IPS DF 4.7 (cell line): ENCODE data around the gene CDC14A.

ENCODE experiments used
- DNase-seq: peaks from one replicate; pipeline ENCODE4 v3.0.0-alpha.2; 2013; ENCODE audit warnings: low spot score; ENCODE audit errors: extremely low read depth

The CDC14A gene

DNA sequence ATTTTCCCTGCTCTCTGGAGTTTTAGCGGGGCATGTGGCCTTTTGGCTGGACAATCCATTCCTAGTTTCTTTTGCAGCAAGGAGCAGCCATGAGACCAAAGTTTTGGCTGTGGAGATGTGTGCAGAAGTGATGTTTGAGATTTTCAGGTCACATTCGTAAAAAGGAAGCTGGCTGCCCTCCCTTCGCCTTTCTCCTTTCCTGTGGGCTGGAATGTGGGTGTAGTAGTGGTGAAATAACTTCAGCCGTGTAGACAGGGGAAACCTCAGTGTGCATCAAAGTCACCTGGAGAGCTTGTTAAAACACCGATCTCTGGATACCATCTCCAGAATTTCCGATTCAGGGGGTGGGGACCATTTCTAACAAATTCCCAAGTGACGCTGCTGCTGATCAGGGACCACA is 180.3 kb downstream of the CDC14A start:
- no peak for DNase-seq

DNA sequence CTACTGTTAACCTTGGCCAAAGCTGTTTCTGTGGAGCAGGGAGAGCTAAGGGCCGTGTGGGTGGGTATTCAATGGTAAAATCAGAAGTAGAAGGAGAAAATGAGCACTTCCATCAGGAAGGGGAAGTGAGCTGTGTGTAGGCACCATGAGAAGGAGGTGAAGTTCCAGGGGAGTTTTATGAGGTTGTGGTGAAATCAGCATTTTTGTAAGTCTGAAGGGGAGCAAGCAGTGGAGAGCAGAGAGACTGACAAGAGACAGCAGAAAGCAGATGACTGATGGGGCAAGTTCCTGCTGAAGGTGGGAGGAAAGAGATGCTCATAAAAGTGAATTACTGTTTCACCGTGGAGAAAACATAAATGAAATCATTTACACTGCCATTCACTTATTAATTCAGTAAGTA is 183.0 kb downstream of the CDC14A start:
- no peak for DNase-seq

DNA sequence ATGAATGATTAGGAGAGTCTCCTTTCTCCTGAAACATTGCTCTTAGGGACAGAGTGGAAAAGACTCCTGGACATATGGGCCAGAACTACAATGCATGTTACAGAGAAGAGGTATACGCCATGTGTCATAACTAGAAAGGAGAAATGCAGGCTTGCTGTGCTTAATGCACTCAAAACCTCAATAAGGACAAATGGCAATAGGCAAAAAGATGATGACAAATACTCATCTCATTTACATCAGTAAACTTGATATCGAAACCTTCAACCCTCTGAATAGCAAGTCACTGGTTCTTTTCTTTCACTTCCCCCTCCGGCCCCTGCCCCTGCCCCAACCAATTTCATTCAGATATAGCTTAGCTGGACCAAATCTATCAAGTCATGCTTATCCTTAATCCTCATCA is 183.7 kb downstream of the CDC14A start:
- no peak for DNase-seq

DNA sequence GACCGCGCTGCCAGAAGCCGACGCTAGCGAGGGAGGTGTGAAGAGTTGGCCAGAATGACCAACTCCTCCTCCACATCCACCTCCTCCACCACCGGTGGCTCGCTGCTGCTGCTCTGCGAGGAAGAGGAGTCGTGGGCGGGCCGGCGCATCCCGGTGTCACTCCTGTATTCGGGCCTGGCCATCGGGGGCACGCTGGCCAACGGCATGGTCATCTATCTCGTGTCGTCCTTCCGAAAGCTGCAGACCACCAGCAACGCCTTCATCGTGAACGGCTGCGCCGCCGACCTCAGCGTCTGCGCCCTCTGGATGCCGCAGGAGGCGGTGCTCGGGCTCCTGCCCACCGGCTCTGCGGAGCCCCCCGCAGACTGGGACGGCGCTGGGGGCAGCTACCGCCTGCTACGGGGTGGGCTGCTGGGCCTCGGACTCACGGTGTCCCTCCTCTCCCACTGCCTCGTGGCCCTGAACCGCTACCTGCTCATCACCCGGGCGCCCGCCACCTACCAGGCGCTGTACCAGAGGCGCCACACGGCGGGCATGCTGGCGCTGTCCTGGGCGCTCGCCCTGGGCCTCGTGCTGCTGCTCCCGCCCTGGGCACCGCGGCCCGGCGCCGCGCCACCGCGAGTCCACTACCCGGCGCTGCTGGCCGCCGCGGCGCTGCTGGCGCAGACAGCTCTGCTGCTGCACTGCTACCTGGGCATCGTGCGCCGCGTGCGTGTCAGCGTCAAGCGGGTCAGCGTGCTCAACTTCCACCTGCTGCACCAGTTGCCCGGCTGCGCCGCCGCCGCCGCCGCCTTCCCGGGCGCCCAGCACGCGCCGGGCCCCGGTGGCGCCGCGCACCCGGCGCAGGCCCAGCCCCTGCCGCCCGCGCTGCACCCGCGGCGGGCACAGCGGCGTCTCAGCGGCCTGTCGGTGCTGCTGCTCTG is 186.9 kb downstream of the CDC14A start:
- no peak for DNase-seq

DNA sequence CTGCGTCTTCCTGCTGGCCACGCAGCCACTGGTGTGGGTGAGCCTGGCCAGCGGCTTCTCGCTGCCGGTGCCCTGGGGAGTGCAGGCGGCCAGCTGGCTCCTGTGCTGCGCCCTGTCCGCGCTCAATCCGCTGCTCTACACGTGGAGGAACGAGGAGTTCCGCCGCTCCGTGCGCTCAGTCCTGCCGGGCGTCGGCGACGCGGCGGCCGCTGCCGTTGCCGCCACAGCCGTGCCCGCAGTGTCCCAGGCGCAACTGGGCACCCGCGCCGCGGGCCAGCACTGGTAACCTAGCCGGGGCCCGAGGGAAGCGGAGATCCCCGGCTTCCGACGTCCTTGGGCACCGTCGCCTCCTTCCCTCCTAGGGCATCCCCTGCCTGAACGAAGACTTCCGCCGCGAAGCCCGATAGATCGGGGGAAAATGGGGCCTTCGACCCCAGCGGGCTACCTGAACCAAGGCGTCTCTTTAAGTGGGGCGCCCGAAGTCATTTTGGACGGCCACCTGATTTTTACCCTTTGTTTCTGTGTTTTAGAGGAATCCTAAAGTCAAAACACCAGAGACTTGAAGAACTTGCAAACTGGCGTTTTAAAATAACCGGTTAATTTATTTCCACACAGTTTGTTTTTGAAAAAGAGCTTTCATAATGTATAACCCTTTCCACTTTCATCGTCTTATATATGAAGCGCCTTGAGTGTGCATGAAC is 187.7 kb downstream of the CDC14A start:
- DNase-seq: no peak

DNA sequence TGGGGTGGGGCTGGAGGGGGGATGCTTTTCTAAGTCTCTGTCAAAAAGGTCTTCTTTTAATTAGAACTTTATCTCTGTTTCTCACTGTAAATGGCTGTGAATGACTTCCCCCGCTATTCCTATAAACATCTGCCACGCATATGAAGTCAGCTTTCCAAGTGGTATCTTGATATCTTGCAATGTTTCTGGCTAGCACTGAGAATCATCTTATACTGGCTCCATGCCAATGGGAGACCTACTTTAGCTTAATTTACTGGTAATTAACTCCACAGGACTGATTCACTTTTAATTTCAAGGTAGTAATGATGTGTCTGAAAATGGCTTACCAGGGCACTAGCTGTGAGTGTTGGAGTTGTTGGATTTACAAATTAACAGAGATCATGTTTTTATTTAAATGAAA is 190.0 kb downstream of the CDC14A start:
- DNase-seq: no peak

DNA sequence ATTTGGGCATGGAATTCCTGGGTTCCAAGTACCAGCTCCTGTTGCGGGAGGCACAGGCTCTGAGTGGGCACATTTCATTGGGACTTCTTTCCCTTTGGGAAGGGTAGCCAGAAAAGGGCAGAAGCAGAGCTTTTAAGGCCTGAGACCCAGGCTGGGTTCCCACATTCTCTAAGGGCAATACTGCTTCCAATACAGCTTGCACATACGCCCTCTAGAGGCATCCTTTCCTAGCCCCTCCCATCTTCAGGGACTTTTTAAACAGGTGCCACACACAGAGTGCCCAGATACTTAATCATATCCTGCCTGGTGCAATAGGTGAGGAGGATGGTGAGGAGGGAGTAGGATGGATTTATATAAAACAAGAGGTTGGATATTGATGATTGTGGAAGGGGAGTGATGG is 191.3 kb downstream of the CDC14A start:
- peak; percentile 74 for DNase-seq

DNA sequence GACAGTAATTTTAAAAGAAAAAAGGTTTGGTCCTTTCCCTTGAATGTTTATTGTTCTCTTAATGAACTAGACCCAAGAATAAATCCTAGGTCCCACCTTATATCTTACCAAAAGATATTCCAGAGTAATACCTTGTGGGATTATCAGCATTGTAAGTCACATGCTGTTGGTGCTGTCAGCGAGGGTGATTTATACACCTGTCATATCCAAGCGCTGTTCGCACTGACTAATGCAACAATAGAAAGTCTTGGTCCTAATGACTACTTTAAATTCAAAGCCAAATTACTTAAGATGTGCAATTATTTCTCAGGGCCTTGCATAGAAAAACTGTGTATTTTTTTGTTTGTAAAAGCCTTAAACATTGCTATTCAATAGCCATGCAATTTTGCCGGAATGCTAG is 192.5 kb downstream of the CDC14A start:
- no peak for DNase-seq

DNA sequence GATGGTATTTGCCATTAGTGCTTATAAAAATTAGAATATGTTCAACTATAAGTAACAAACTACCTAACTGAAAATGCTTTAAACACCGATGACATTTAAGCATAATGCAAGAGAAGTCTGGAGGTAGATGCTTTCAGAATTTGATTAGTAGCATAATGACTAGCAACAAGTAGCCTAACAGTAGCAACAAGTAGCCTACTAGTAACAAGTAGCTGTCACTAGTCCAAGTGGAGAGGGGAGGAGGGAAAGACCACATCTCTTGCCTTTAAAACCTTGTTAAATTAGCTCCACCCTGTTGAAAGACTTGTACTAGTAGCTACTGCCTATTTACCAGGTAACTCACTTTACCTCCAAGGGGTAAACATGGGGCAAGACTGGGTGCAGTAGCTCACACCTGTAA is 193.5 kb downstream of the CDC14A start:
- no peak for DNase-seq

DNA sequence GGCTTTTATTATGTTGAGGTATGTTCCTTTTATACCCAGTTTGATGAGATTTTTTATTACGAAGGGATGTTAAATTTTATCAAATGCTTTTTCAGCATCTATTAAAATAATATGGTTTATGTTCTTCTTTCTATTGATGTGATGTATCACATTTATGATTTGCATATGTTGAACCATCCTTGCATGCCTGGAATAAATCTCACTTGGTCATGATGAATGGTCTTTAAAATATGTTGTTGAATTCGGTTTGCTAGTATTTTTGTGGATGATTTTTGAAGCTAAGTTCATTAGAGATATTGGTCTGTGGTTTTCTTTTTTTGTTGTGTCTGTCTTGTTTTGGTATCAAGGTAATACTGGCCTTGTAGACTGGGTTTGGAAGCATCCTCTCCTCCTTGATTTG is 199.7 kb downstream of the CDC14A start:
- no peak for DNase-seq

DNA sequence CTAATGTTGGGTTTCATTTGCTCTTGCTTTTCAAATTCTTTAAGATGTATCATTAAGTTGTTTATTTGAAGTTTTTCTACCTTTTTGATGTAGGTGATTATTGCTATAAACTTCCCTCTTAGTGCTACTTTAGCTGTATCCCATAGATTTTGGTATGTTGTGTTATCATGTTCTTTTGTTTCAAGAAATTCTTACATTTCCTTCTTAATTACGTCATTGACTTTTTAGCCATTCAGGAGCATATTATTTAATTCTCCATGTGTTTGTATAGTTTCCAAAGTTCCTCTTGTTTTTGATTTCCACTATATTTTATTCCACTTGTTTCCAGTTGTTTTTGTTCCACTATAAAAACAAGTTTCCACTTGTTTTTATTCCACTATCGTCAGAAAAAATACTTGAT is 200.6 kb downstream of the CDC14A start:
- no peak for DNase-seq

DNA sequence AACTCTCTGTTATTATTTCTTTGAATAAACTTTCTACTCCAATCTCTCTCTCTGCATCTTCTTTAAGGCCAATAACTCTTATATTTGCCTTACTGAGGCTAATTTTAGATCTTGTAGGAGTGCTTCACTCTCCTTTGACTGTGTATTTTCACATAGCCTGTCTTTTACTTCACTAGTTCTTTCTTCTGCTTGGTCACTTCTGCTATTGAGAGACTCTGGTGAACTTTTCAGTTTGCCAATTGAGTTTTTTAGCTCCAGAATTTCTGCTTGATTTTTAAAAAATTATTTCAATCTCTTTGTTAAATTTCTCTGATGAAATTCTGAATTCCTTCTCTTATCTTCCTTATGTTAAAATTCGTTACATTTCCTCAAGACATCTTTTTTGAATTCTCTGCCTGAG is 203.9 kb downstream of the CDC14A start:
- DNase-seq: no peak

DNA sequence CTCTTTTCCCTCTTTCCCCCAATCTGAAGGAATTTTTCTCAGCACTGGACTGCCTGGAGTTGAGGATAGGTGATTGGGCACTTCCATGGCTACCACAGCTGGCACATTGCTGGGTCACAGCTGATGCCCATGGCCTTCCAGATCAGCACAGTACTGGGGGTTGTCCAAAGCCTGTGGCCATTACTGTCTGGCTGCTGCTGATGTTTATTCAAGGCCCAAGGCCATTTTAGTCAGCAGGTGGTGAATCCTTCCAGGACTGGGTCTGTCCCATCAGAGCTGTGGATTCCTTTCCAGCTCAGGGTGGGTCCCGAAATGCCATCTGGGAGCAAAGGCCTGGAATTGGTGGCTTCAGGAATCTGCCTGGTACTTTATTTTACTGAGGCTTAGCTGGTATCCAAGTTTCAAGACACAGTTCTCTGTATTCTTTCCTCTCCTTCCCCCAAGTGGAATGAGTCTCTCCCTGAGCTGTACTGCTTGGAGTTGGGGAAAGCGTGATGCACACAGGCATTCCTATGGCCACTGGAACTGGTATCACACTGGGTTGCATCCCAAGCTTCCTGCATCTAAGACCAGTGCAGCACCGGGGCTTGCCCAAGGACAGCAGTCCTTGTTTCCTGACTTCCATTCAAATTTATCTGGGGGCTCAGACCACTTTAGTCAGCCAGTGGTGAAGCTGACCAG is 204.8 kb downstream of the CDC14A start:
- no peak for DNase-seq

DNA sequence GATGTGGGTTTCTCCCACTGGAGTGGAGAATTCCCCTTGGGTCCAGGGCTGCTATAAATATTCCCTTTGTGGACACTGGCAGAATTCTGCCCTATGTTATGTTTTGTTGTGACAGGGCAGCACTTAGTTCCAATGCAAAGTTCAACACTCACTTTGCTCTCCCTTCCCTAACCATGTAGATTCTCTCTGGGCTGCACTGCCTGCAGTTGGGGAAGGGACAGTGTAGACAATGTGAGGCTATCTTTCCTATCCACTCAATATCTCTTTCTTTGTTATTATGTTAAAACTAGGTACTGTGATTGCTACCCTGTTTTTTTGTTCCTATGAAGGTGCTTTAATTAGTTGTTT is 205.3 kb downstream of the CDC14A start:
- DNase-seq: no peak

DNA sequence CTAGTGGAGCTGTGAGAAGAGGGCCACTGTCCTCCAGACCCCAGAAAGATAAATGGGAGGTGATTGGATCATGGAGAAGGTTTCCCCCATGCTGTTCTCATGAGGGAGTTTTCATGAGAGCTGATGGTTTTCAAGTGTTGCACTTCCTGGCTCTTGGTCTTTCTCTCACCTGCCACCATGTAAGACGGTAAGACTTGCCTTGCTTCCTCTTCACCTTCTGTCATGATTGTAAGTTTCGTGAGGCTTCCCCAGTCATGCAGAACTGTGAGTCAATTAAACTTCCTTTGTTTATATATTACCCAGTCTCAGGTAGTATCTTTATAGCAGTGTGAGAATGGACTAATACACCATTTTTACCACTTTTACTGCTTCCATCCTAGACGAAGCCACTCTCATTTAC is 213.2 kb downstream of the CDC14A start:
- no peak for DNase-seq

DNA sequence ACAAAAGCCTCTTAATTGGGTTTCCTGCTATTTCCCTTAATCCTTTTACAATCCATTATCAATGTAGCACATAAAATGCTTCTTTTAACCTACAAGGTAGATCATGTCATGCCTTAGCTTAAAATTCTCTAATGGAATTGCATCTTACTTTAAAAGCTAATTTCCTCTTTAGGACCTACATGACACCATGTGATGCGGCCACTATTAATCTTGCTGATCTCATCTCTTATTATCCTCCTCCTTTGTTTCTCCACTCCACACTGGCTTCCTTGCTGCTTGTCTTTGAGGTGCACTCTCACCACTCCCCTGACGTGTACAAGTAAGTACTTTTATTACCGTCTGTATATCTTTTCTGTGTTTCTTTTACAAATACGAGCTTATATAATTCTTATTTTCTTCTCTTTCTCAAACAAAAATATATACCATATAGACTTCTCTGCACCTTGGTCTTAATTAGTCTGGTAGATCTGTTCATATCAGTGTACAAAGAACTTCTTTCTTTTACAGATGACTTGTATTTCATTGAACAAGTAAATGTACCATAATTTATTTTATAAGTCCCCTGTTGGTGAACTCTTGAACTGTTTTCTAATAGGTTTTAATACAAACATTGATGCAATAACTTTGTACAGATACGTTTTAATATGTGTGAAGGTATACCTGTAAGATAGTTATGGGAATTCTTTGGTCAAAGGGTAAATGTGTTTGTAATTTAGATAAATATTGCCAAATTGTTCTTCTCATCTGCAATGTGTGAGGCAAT is 213.8 kb downstream of the CDC14A start:
- DNase-seq: no peak

DNA sequence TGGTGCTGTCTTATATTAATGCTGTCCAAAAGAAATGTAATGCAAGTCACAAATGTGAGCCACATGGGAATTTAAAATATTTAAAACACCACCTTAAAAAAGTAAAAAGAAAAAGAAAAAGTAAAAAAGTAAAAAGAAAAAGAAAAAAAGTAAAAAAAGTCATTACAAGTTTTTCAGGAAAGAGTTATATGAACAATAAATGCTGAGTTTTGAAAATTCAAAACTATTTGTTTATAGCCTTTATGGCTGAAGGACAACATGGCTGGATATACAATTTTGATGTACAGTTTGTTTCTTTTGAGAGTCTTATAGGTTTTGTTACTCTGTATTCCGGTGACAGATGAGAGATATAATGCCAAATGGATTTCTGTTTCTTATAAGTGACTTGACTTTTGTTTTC is 214.8 kb downstream of the CDC14A start:
- DNase-seq: no peak
